ENCODE measurements around the gene SMIM35. TPM values are rescaled to one million over a fixed set of nuclear protein-coding genes. Genes with fewer than 3 reads are reported as not detected.

SMIM35 gene
- total and polyA plus RNA-seq, 2 of the 4 experiments (the other 2 are of a cell fraction) = not detected

DNA sequence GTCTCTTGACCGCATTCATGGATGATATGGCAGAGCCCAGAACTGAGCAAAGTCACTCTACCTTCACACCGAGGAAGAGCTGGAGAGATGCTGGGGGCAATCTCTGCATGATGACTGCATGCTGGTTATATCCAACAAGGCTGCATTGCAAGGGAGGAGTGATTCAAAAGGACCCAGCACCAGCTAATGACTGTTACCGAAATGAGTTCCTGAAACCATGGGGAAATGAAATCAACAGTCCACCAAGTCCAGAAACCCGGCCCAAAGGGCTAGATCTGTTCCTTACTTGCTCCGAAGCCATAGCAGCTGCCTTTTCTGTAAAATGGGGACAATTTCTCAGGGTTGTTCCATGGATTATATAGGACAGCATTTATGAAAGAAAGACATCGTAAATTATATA lies 1.2 kb upstream of the SMIM35 start:
- DNase-seq (no peak), ATAC-seq (ENCODE audit: low read depth) (no peak)
- dilution Hi-C loops (cut with HindIII; ENCODE audit: low sequenced_read_pairs, unreplicated experiment) (no loop called here), in situ Hi-C loops (cut with MboI; ENCODE audit: low sequenced_read_pairs) (no loop called here), intact Hi-C loops (cut with micrococcal nuclease) (no loop called here)
- no peaks in the 10 kb centered on the region; the same call in 1 of the 2 replicates for H3K27me3 ChIP-seq (ENCODE audit: control insufficient read depth, insufficient read depth, low read length)
- H3K4me3 ChIP-seq (ENCODE audit: insufficient read depth, low read depth, low read length) = no peak overlapping the region
- ChIA-PET CTCF (no interaction called here), POLR2A (ENCODE audit: unreplicated experiment) (no interaction called here)
- H3K4ac ChIP-seq (ENCODE audit: low read depth, low read length) = no peak overlapping the region
- no peaks in the 10 kb centered on the region for H3K9me1 ChIP-seq (ENCODE audit: insufficient read depth, low read length)
- no peak overlapping the region for H4K91ac ChIP-seq (ENCODE audit: insufficient read depth, low read depth, low read length)
- TF ChIP-seq POLR2A (IDR thresholded peaks at IDR 0.05; ENCODE audit: low read depth, low read length) (no peak), CHD1 (IDR thresholded peaks at IDR 0.05; ENCODE audit: low read depth, low read length) (no peak), BHLHE40 (IDR thresholded peaks at IDR 0.05; ENCODE audit: low read depth, low read length) (no peak), RAD21 (IDR thresholded peaks at IDR 0.05; ENCODE audit: low read length) (no peak), RCOR1 (IDR thresholded peaks at IDR 0.05; ENCODE audit: insufficient replicate concordance, low read length) (no peak), CEBPB (IDR thresholded peaks at IDR 0.05; ENCODE audit: low read depth, low read length) (no peak), MAFK (IDR thresholded peaks at IDR 0.05; ENCODE audit: low read depth, low read length) (no peak), SMC3 (IDR thresholded peaks at IDR 0.05; ENCODE audit: low read depth, low read length) (no peak), FOS (IDR thresholded peaks at IDR 0.05; ENCODE audit: low read depth, low read length) (no peak)
- TF ChIP-seq, protein P1, sequence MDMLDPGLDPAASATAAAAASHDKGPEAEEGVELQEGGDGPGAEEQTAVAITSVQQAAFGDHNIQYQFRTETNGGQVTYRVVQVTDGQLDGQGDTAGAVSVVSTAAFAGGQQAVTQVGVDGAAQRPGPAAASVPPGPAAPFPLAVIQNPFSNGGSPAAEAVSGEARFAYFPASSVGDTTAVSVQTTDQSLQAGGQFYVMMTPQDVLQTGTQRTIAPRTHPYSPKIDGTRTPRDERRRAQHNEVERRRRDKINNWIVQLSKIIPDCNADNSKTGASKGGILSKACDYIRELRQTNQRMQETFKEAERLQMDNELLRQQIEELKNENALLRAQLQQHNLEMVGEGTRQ (IDR thresholded peaks at IDR 0.05; ENCODE audit: low read depth, low read length) = no peak
- TF ChIP-seq, protein P2, sequence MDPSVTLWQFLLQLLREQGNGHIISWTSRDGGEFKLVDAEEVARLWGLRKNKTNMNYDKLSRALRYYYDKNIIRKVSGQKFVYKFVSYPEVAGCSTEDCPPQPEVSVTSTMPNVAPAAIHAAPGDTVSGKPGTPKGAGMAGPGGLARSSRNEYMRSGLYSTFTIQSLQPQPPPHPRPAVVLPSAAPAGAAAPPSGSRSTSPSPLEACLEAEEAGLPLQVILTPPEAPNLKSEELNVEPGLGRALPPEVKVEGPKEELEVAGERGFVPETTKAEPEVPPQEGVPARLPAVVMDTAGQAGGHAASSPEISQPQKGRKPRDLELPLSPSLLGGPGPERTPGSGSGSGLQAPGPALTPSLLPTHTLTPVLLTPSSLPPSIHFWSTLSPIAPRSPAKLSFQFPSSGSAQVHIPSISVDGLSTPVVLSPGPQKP (IDR thresholded peaks at IDR 0.05; ENCODE audit: borderline replicate concordance, low read depth, low read length) = no peak
- no peak overlapping the region for H2BK15ac ChIP-seq (ENCODE audit: low read depth, low read length)
- H3K27ac ChIP-seq (ENCODE audit: insufficient read depth, low read length) = no peak overlapping the region
- H3K4me2 ChIP-seq (ENCODE audit: low read depth, low read length) = no peak overlapping the region
- H3K9ac ChIP-seq (ENCODE audit: low read depth, low read length) = no peak overlapping the region
- no TSS peak for BruUV-seq (replicated peaks)
- H2AK9ac ChIP-seq (replicated peaks; ENCODE audit: low read depth, low read length, poor library complexity) = no peak overlapping the region
- H3K4me1 ChIP-seq (ENCODE audit: control insufficient read depth, insufficient read depth, low read length) = no peaks in the 10 kb centered on the region
- WGBS, 2 experiments (ENCODE audit: extremely low coverage in 2 of 2, insufficient read length in 1 of 2) = no CpG with 5 or more reads among the region's 6 CpGs
- no peak overlapping the region for H3K18ac ChIP-seq (ENCODE audit: low read depth, low read length)
- H3K56ac ChIP-seq (ENCODE audit: extremely low read depth, insufficient read depth, low read length) = no peak overlapping the region
- H2AK5ac ChIP-seq (ENCODE audit: low read depth, low read length) = no peak overlapping the region
- no peaks in the 10 kb centered on the region for H3K9me3 ChIP-seq (ENCODE audit: control insufficient read depth, insufficient read depth, low read length)
- H2BK20ac ChIP-seq (ENCODE audit: low read depth, low read length) = no peak overlapping the region
- no peak overlapping the region for H4K8ac ChIP-seq (ENCODE audit: low read depth in 2 of 2, low read length in 2 of 2)
- H3K36me3 ChIP-seq (ENCODE audit: control insufficient read depth, insufficient read depth, low read length) = no peaks in the 10 kb centered on the region
- H3K14ac ChIP-seq (replicated peaks; ENCODE audit: low read depth, low read length) = no peak overlapping the region
- H2AFZ ChIP-seq (replicated peaks; ENCODE audit: low read length, poor library complexity) = no peak overlapping the region
- no peak overlapping the region for H2BK5ac ChIP-seq (ENCODE audit: low read depth, low read length, poor library complexity, severe bottlenecking)
- no peak overlapping the region for H3K23ac ChIP-seq (ENCODE audit: low read depth, low read length)
- no peaks in the 10 kb centered on the region for H4K20me1 ChIP-seq (ENCODE audit: insufficient read depth, low read length)
- no peak overlapping the region for H4K5ac ChIP-seq (ENCODE audit: low read depth, low read length)
- H3K79me1 ChIP-seq (ENCODE audit: low read depth in 1 of 2, low read length in 2 of 2) = no peaks in the 10 kb centered on the region
- H2BK120ac ChIP-seq (ENCODE audit: low read depth, low read length) = no peak overlapping the region
